ENCODE results near the gene STON2.

GRCh38 chr14:81219759-81220579 is 180.2 kb downstream of the STON2 start:
- TF ChIP-seq KAT8 (CRISPR knock-in tag; IDR thresholded peaks at IDR 0.05) (no peak), ZNF354B (CRISPR knock-in tag; IDR thresholded peaks at IDR 0.05) (no peak), RAD51 (IDR thresholded peaks at IDR 0.05; ENCODE audit: borderline replicate concordance) (no peak), ZSCAN30 (CRISPR knock-in tag; IDR thresholded peaks at IDR 0.05) (no peak), MATR3 (CRISPR knock-in tag; IDR thresholded peaks at IDR 0.05) (no peak), CTCF (CRISPR knock-in tag; IDR thresholded peaks at IDR 0.05) (no peak), EZH2 (conservative IDR thresholded peaks at IDR 0.05; ENCODE audit: low read depth, low read length) (no peak), ZNF678 (CRISPR knock-in tag; IDR thresholded peaks at IDR 0.05) (no peak)
- TF ChIP-seq, protein P1, sequence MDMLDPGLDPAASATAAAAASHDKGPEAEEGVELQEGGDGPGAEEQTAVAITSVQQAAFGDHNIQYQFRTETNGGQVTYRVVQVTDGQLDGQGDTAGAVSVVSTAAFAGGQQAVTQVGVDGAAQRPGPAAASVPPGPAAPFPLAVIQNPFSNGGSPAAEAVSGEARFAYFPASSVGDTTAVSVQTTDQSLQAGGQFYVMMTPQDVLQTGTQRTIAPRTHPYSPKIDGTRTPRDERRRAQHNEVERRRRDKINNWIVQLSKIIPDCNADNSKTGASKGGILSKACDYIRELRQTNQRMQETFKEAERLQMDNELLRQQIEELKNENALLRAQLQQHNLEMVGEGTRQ (IDR thresholded peaks at IDR 0.05; ENCODE audit: low read depth, low read length) = no peak
- TF ChIP-seq, protein P1 (CRISPR knock-in tag; IDR thresholded peaks at IDR 0.05; ENCODE audit: borderline replicate concordance) = no peak
- TF ChIP-seq, protein P2, sequence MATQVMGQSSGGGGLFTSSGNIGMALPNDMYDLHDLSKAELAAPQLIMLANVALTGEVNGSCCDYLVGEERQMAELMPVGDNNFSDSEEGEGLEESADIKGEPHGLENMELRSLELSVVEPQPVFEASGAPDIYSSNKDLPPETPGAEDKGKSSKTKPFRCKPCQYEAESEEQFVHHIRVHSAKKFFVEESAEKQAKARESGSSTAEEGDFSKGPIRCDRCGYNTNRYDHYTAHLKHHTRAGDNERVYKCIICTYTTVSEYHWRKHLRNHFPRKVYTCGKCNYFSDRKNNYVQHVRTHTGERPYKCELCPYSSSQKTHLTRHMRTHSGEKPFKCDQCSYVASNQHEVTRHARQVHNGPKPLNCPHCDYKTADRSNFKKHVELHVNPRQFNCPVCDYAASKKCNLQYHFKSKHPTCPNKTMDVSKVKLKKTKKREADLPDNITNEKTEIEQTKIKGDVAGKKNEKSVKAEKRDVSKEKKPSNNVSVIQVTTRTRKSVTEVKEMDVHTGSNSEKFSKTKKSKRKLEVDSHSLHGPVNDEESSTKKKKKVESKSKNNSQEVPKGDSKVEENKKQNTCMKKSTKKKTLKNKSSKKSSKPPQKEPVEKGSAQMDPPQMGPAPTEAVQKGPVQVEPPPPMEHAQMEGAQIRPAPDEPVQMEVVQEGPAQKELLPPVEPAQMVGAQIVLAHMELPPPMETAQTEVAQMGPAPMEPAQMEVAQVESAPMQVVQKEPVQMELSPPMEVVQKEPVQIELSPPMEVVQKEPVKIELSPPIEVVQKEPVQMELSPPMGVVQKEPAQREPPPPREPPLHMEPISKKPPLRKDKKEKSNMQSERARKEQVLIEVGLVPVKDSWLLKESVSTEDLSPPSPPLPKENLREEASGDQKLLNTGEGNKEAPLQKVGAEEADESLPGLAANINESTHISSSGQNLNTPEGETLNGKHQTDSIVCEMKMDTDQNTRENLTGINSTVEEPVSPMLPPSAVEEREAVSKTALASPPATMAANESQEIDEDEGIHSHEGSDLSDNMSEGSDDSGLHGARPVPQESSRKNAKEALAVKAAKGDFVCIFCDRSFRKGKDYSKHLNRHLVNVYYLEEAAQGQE (IDR thresholded peaks at IDR 0.05; ENCODE audit: borderline replicate concordance in 1 of 2, low read depth in 1 of 2, low read length in 2 of 2) = no peak
